Smooth muscle cell (in vitro differentiated cells): ENCODE data around the gene ZNF844. TPM values are rescaled to one million over a fixed set of nuclear protein-coding genes. Genes with fewer than 3 reads are reported as not detected.
"Not testable (repeated sequence)": the region's sequence is repeated elsewhere in the genome, so short reads cannot be mapped to it uniquely, and the experiment has no call there.

Source experiments
- DNase-seq: peaks from one replicate; lab custom pipeline; 2025; ENCODE audit not compliant: unreplicated experiment; lab: John Stamatoyannopoulos, UW
- H2AFZ ChIP-seq: fragments of 200-600 bp; sonication (generic); 2 replicates; pipeline ENCODE4 v1.6.0; 2016; ENCODE audit warnings: antibody characterized with exemption, low read depth, mild to moderate bottlenecking
- H3F3A ChIP-seq: fragments of 200-600 bp; sonication (generic); 2 replicates; pipeline ENCODE4 v1.6.0; 2017; ENCODE audit warnings: antibody characterized with exemption, low read depth
- H3K27ac ChIP-seq: fragments of 200-600 bp; sonication (generic); 2 replicates; pipeline ENCODE4 v1.5.1; 2016; ENCODE audit warnings: low read depth, mild to moderate bottlenecking
- H3K27me3 ChIP-seq: fragments of 200-600 bp; sonication (generic); 2 replicates; pipeline ENCODE4 v1.6.1; 2016; ENCODE audit warnings: low read depth, mild to moderate bottlenecking
- H3K36me3 ChIP-seq: fragments of 200-600 bp; sonication (generic); 2 replicates; pipeline ENCODE4 v1.5.1; 2016; ENCODE audit warnings: low read depth
- H3K4me1 ChIP-seq: fragments of 200-600 bp; sonication (generic); 2 replicates; pipeline ENCODE4 v1.5.1; 2016; ENCODE audit warnings: low read depth
- H3K4me2 ChIP-seq: fragments of 200-600 bp; sonication (generic); 2 replicates; pipeline ENCODE4 v1.6.0; 2016; ENCODE audit warnings: mild to moderate bottlenecking
- H3K4me3 ChIP-seq: fragments of 200-600 bp; sonication (generic); 2 replicates; pipeline ENCODE4 v1.5.1; 2016; ENCODE audit warnings: mild to moderate bottlenecking
- H3K79me2 ChIP-seq: fragments of 200-600 bp; sonication (generic); 2 replicates; pipeline ENCODE4 v1.6.0; 2016; ENCODE audit warnings: low read depth, mild to moderate bottlenecking
- H3K9ac ChIP-seq: fragments of 200-600 bp; sonication (generic); 2 replicates; pipeline ENCODE4 v1.6.0; 2016; ENCODE audit warnings: low read depth
- H3K9me3 ChIP-seq: fragments of 200-600 bp; sonication (generic); replicated peaks from 2 replicates; pipeline ENCODE4 v1.5.1; 2016; ENCODE audit warnings: low read depth
- H4K20me1 ChIP-seq: fragments of 200-600 bp; sonication (generic); 2 replicates; pipeline ENCODE4 v1.6.0; 2016; ENCODE audit warnings: low read depth
- WGBS: methylation state at CpG from one replicate; pipeline ENCODE4 v1.1.7; 2016; ENCODE audit warnings: low lambda C conversion rate; 5-methylcytosine and 5-hydroxymethylcytosine counted together
- polyA plus RNA-seq: library from polyadenylated mRNA; unstranded; fragments of >200 nt; fragmentation: Nextera tagmentation; extraction: Ambion mirVana; gene quantifications from 2 replicates; pipeline ENCODE4 v1.2.1, GENCODE V29; 2016
- total RNA-seq: library from RNA; depleted of rRNA; stranded (reverse); fragments of >200 nt; gene quantifications from 2 replicates; pipeline ENCODE4 v1.2.3, GENCODE V29; 2014
- TF ChIP-seq, protein P1 (sequence below): fragments of 200-600 bp; sonication (generic); IDR thresholded peaks from 2 replicates; pipeline ENCODE4 v1.5.1; 2017; ENCODE audit warnings: borderline replicate concordance, mild to moderate bottlenecking, antibody characterized with exemption; ENCODE audit not compliant: insufficient read depth, poor library complexity, severe bottlenecking

The ZNF844 gene
- total and polyA plus RNA-seq, 2 experiments from 2014 or later, result 1.9 to 4.4 TPM

DNA sequence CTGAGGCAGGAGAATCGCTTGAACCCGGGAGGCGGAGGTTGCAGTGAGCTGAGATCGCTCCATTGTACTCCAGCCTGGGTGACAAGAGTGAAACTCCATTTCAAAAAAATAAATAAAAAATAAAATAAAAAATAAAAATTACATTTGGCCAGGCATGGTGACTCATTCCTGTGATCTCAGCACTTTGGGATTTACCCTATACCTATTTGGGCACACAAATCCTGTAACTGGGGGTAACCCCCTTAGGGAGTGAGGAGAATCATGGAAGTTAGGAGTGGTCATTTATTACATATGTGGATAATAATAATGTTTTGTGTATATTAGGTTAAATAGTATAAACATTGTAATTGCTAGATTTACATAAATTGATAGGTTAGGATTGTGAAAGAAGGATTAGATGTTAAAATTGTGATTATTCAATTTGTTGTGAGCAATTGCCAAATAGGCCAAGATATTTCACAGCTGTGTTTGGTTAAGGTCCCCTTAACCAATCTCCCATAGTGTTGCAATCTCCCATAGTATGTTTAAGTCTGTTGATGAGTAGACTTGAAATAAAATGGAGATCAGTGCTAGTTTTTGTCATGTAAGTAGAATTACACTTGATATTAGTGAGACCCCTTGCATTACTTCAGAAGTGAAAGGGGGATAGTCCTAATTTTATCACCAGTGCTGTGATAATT, 30.7 kb downstream of the ZNF844 start:
- H3K27me3 ChIP-seq, result no peaks in the 10 kb centered on the region
- peaks cover 11% of the 10 kb centered on the region for H3K36me3 ChIP-seq
- 98% methylated on average over 4 of the region's 4 CpGs for WGBS
- H3K27ac ChIP-seq, result no peak overlapping the region
- no peak overlapping the region for H3K4me3 ChIP-seq
- peaks cover 21% of the 10 kb centered on the region for H3K79me2 ChIP-seq
- H3K4me2 ChIP-seq, result no peak overlapping the region
- no peaks in the 10 kb centered on the region for H3K9me3 ChIP-seq
- no peaks in the 10 kb centered on the region for H4K20me1 ChIP-seq
- TF ChIP-seq, protein P1, sequence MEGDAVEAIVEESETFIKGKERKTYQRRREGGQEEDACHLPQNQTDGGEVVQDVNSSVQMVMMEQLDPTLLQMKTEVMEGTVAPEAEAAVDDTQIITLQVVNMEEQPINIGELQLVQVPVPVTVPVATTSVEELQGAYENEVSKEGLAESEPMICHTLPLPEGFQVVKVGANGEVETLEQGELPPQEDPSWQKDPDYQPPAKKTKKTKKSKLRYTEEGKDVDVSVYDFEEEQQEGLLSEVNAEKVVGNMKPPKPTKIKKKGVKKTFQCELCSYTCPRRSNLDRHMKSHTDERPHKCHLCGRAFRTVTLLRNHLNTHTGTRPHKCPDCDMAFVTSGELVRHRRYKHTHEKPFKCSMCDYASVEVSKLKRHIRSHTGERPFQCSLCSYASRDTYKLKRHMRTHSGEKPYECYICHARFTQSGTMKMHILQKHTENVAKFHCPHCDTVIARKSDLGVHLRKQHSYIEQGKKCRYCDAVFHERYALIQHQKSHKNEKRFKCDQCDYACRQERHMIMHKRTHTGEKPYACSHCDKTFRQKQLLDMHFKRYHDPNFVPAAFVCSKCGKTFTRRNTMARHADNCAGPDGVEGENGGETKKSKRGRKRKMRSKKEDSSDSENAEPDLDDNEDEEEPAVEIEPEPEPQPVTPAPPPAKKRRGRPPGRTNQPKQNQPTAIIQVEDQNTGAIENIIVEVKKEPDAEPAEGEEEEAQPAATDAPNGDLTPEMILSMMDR, result no peak
- H2AFZ ChIP-seq, result no peak overlapping the region
- DNase-seq, result no peak
- peaks cover 4% of the 10 kb centered on the region for H3K4me1 ChIP-seq
- no peak overlapping the region for H3K9ac ChIP-seq
- H3F3A ChIP-seq, result no peaks in the 10 kb centered on the region

GRCh38 chr19:12098040-12098439, 33.5 kb downstream of the ZNF844 start:
- H3F3A ChIP-seq, result no peaks in the 10 kb centered on the region
- H2AFZ ChIP-seq, result no peak overlapping the region
- peaks cover 3% of the 10 kb centered on the region for H3K9me3 ChIP-seq
- H3K4me1 ChIP-seq, result peaks cover 4% of the 10 kb centered on the region
- no peak overlapping the region for H3K9ac ChIP-seq
- H4K20me1 ChIP-seq, result no peaks in the 10 kb centered on the region
- H3K27ac ChIP-seq, result no peak overlapping the region
- no peaks in the 10 kb centered on the region for H3K27me3 ChIP-seq
- DNase-seq, result no peak
- WGBS, result 99% methylated on average over 9 of the region's 9 CpGs
- TF ChIP-seq, protein P1, result no peak
- H3K4me3 ChIP-seq, result no peak overlapping the region
- peaks cover 21% of the 10 kb centered on the region for H3K79me2 ChIP-seq
- peaks cover 11% of the 10 kb centered on the region for H3K36me3 ChIP-seq
- no peak overlapping the region for H3K4me2 ChIP-seq

DNA sequence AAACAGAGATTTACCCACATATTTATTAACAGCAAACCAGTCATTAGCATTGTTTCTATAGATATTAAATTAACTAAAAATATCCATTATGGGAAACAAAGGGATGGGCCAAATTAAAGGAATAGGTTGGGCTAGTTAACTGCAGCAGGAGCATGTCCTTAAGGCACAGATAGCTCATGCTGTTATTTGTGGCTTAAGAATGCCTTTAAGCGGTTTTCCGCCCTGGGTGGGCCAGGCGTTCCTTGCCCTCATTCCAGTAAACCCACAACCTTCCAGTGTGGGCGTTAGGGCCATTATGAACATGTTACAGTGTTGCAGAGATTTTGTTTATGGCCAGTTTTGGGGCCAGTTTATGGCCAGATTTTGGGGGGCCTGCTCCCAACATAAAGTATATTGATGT, 39.4 kb downstream of the ZNF844 start:
- H3K4me1 ChIP-seq, H3K36me3 ChIP-seq, H3F3A ChIP-seq, H4K20me1 ChIP-seq, H3K27ac ChIP-seq, H2AFZ ChIP-seq, H3K27me3 ChIP-seq, H3K9me3 ChIP-seq, H3K4me3 ChIP-seq, H3K4me2 ChIP-seq, H3K9ac ChIP-seq, H3K79me2 ChIP-seq, DNase-seq: not testable (repeated sequence)
- over 99% methylated on average over 4 of the region's 4 CpGs for WGBS

- 50% methylated on average over 2 of the region's 2 CpGs for WGBS
- H3K4me2 ChIP-seq, result no peak overlapping the region
- H3K27ac ChIP-seq, result no peak overlapping the region
- no peak overlapping the region for H3K9ac ChIP-seq
- H3K9me3 ChIP-seq, result peaks cover 36% of the 10 kb centered on the region
- TF ChIP-seq, protein P1, result no peak
- no peaks in the 10 kb centered on the region for H3K27me3 ChIP-seq
- no peak overlapping the region for H2AFZ ChIP-seq
- H3K79me2 ChIP-seq, result no peaks in the 10 kb centered on the region
- H3K4me1 ChIP-seq, result no peaks in the 10 kb centered on the region
- H4K20me1 ChIP-seq, result no peaks in the 10 kb centered on the region
- DNase-seq, result no peak
- H3F3A ChIP-seq, result no peaks in the 10 kb centered on the region
- no peak overlapping the region for H3K4me3 ChIP-seq
- peaks cover 45% of the 10 kb centered on the region for H3K36me3 ChIP-seq
These were observed 46.6 kb downstream of the ZNF844 start for GRCh38 chr19:12111176-12111575.
